ENCODE data around the gene CD55. TPM values are rescaled to one million over a fixed set of nuclear protein-coding genes. Genes with fewer than 3 reads are reported as not detected.

Gene CD55
- polyA plus RNA-seq, 1 experiment, result 31.0 TPM

DNA sequence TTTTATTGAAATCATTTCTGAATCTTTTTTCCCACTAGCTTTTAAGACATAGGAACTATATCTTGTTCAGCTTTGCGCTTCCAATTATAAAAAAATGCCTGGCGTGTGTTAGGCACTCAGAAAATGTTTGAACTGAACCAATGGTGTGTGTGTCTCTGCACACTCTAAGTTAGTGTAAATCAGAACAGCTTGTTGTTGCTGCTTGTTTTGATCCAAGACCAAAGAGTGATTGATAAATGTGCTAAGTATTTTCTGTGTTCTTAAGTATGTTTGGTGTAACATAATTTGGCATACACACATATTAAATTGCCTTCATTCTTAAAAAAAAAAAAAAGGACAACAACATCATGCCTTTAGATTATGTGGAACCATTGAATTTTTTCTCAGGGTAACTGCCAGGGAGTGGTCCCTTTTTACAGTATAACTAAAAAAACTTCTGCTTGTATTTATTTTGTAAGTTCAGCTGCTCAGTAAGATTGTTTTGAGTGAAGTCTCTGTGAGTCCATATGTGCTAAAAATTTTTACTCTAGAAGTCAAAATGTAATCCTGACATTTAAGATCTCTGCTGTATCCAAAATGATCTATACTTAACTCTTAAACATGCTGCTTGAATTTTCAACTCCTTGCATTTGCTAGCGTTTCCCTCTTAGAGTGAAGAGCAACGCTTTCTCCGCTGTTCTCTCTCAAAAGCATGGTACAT is 8.7 kb downstream of the CD55 start:
- no peak overlapping the region for H3K4me3 ChIP-seq (ENCODE audit: low read depth, low read length)
- no peaks in the 10 kb centered on the region for H3K27me3 ChIP-seq (ENCODE audit: control insufficient read depth, insufficient read depth, low read length)
- H3K36me3 ChIP-seq (ENCODE audit: control insufficient read depth, insufficient read depth, low read length), result no peaks in the 10 kb centered on the region
- ChIA-PET POLR2A (no interaction called here), CTCF (no interaction called here)
- TF ChIP-seq, protein P1, sequence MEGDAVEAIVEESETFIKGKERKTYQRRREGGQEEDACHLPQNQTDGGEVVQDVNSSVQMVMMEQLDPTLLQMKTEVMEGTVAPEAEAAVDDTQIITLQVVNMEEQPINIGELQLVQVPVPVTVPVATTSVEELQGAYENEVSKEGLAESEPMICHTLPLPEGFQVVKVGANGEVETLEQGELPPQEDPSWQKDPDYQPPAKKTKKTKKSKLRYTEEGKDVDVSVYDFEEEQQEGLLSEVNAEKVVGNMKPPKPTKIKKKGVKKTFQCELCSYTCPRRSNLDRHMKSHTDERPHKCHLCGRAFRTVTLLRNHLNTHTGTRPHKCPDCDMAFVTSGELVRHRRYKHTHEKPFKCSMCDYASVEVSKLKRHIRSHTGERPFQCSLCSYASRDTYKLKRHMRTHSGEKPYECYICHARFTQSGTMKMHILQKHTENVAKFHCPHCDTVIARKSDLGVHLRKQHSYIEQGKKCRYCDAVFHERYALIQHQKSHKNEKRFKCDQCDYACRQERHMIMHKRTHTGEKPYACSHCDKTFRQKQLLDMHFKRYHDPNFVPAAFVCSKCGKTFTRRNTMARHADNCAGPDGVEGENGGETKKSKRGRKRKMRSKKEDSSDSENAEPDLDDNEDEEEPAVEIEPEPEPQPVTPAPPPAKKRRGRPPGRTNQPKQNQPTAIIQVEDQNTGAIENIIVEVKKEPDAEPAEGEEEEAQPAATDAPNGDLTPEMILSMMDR (IDR thresholded peaks at IDR 0.05; ENCODE audit: insufficient read depth, low read depth, low read length), result no peak
- DNase-seq (ENCODE audit: low read depth), result no peak

DNA sequence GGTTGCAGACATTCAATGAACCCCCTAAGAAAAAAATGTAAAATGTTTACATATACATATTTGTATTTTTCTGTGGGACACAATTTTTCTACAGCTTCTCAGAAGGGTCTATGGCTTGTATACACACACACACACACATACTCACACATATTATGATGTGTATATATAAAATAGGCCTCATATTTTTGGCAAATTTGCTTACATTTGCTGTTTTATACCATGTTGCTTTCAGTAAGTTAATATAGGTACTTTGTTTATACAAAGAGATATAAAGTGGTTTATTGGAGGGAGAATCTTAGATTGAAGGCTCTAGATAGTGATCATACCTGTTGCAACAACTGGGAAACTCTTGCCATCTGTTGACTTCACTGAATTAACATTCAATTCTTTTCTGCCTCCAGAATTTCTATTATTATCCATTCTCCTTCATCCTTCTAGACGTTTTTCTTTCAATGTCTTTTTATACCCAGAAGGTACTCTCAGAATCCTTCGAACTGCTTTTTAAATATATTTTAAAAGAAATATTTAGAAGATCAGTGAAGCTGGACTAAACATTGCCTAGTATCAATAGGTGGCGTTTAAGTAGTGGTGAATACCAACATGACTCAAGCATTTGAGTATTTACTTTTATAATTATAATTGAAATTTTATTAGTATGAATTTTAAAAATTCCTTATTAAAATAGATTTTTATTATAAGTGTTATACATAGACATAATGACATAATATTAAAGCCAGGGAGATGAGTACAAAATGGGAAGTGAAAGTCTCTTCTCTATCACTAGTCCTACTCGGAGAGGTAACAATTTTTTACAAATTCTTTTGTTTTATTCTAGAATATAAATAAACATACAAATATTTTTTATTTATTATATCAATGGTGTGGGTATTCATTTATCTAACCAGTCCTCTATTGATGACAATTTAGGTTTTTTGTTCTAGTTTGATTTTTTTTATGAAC is 10.2 kb downstream of the CD55 start:
- no peak for DNase-seq (ENCODE audit: low read depth)
- TF ChIP-seq, protein P1 (IDR thresholded peaks at IDR 0.05; ENCODE audit: insufficient read depth, low read depth, low read length), result no peak
- Histone ChIP-seq H3K27me3 (ENCODE audit: control insufficient read depth, insufficient read depth, low read length) (no peaks in the 10 kb centered on the region), H3K4me3 (ENCODE audit: low read depth, low read length) (no peak overlapping the region), H3K36me3 (ENCODE audit: control insufficient read depth, insufficient read depth, low read length) (no peaks in the 10 kb centered on the region)
- ChIA-PET CTCF (no interaction called here), POLR2A (no interaction called here)

DNA sequence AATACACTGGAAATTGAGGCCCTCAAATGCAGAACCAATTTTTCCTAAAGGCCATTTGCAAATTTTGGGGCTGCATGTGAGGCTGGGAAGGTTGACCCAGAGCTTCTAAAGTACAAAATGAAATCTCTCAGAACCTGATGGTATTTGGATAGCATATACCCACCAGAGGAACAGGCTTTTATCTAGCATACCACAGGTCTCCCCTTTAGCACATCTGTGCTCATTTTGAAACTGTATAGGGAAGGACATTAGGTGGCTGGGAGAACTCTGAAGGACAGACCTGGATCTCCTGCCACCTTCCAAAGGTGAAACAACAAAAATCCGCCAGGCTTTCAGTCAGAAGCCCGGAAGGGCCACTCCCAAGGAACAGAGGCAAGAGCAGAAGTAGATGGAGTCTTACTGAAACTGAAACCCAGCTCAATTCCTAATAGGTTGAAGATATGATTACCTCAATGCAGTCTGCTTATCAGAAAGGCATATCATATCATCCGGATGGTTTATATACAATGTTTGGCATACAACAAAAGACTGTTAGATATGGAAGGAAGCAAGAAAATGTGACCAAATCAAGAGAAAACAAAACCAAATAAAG is 11.6 kb downstream of the CD55 start:
- ChIA-PET POLR2A (no interaction called here), CTCF (no interaction called here)
- DNase-seq (ENCODE audit: low read depth), result no peak
- Histone ChIP-seq H3K4me3 (ENCODE audit: low read depth, low read length) (no peak overlapping the region), H3K36me3 (ENCODE audit: control insufficient read depth, insufficient read depth, low read length) (peaks cover 4% of the 10 kb centered on the region), H3K27me3 (ENCODE audit: control insufficient read depth, insufficient read depth, low read length) (no peaks in the 10 kb centered on the region)
- TF ChIP-seq, protein P1 (IDR thresholded peaks at IDR 0.05; ENCODE audit: insufficient read depth, low read depth, low read length), result no peak

- H3K4me3 ChIP-seq (ENCODE audit: low read depth, low read length), result no peak overlapping the region
- no peaks in the 10 kb centered on the region for H3K27me3 ChIP-seq (ENCODE audit: control insufficient read depth, insufficient read depth, low read length)
- DNase-seq (ENCODE audit: low read depth), result no peak
- ChIA-PET CTCF (no interaction called here), POLR2A (no interaction called here)
- TF ChIP-seq, protein P1 (IDR thresholded peaks at IDR 0.05; ENCODE audit: insufficient read depth, low read depth, low read length), result no peak
- peaks cover 4% of the 10 kb centered on the region for H3K36me3 ChIP-seq (ENCODE audit: control insufficient read depth, insufficient read depth, low read length)
Measured at GRCh38 chr1:207333620-207334019, 12.1 kb downstream of the CD55 start.

GRCh38 chr1:207334337-207334736 is 12.9 kb downstream of the CD55 start:
- no peak overlapping the region for H3K4me3 ChIP-seq (ENCODE audit: low read depth, low read length)
- peaks cover 4% of the 10 kb centered on the region for H3K36me3 ChIP-seq (ENCODE audit: control insufficient read depth, insufficient read depth, low read length)
- ChIA-PET POLR2A (no interaction called here), CTCF (no interaction called here)
- no peak for DNase-seq (ENCODE audit: low read depth)
- H3K27me3 ChIP-seq (ENCODE audit: control insufficient read depth, insufficient read depth, low read length), result no peaks in the 10 kb centered on the region
- TF ChIP-seq, protein P1 (IDR thresholded peaks at IDR 0.05; ENCODE audit: insufficient read depth, low read depth, low read length), result no peak
